SK-N-SH treated with all-trans-retinoic acid at 6 μM for 48 hours (cell line): ENCODE measurements around the gene MAPK7.

Experiments
- ARNTL ChIP-seq: fragments of 450-650 bp; formaldehyde crosslinking; IDR thresholded peaks from 2 replicates; pipeline ENCODE4 v1.5.0; 2020; ENCODE audit warnings: low read depth, mild to moderate bottlenecking, moderate library complexity, borderline replicate concordance
- CREB5 ChIP-seq: fragments of 250-450 bp; sonication (Bioruptor Pico); IDR thresholded peaks from 2 replicates; pipeline ENCODE4 v1.5.1; 2020; ENCODE audit warnings: low read depth, mild to moderate bottlenecking, moderate library complexity
- CSDC2 ChIP-seq: fragments of 250-450 bp; sonication (Bioruptor Pico); IDR thresholded peaks from 2 replicates; pipeline ENCODE4 v1.5.0; 2020; ENCODE audit warnings: mild to moderate bottlenecking, moderate library complexity
- PATZ1 ChIP-seq: fragments of 250-450 bp; sonication (Bioruptor Pico); IDR thresholded peaks from 2 replicates; pipeline ENCODE4 v1.8.0; 2020; ENCODE audit warnings: mild to moderate bottlenecking, moderate library complexity, borderline replicate concordance
- ZC3H10 ChIP-seq: fragments of 250-450 bp; sonication (Bioruptor Pico); IDR thresholded peaks from 2 replicates; pipeline ENCODE4 v1.5.1; 2021; ENCODE audit warnings: mild to moderate bottlenecking, moderate library complexity
- ZFP30 ChIP-seq: fragments of 450-650 bp; formaldehyde crosslinking; IDR thresholded peaks from 2 replicates; pipeline ENCODE4 v1.5.0; 2022; ENCODE audit warnings: mild to moderate bottlenecking, moderate library complexity
- ZNF565 ChIP-seq: fragments of 450-650 bp; formaldehyde crosslinking; conservative IDR thresholded peaks from 2 replicates; pipeline ENCODE4 v1.5.0; 2020; ENCODE audit warnings: low read depth, mild to moderate bottlenecking, moderate library complexity
- TF ChIP-seq, protein P1 (sequence below): fragments of 250-450 bp; sonication (Bioruptor Pico); IDR thresholded peaks from 2 replicates; pipeline ENCODE4 v1.5.1; 2021; ENCODE audit warnings: mild to moderate bottlenecking, moderate library complexity

DNA sequence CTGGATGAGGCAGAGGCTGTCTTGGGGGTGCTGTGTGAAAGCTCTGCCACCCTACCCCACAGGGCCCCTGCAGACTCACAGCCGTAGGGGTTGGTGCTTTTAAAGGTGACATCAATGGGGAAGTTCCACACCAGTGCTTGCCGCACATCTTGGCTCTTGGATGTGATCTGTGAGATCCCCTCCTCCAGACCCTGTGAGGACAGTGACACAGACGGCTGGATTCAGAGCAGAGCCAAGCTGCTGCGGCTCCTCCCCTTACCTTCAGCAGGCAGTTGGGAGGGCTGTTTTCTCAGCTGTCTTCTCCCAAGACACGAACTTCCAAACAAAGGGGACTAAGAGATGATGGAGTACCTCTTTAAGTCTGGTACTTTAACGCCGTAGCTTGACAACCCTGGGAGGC is 20.5 kb upstream of the MAPK7 start:
- TF ChIP-seq PATZ1 (CRISPR knock-in tag) (no peak), ZNF565 (CRISPR knock-in tag) (no peak), CSDC2 (CRISPR knock-in tag) (no peak), ARNTL (CRISPR knock-in tag) (no peak), CREB5 (CRISPR knock-in tag) (no peak), ZFP30 (CRISPR knock-in tag) (no peak), ZC3H10 (CRISPR knock-in tag) (no peak)
- TF ChIP-seq, protein P1, sequence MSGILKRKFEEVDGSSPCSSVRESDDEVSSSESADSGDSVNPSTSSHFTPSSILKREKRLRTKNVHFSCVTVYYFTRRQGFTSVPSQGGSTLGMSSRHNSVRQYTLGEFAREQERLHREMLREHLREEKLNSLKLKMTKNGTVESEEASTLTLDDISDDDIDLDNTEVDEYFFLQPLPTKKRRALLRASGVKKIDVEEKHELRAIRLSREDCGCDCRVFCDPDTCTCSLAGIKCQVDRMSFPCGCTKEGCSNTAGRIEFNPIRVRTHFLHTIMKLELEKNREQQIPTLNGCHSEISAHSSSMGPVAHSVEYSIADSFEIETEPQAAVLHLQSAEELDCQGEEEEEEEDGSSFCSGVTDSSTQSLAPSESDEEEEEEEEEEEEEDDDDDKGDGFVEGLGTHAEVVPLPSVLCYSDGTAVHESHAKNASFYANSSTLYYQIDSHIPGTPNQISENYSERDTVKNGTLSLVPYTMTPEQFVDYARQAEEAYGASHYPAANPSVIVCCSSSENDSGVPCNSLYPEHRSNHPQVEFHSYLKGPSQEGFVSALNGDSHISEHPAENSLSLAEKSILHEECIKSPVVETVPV, result no peak
